HG03039 (cell line): ENCODE results near the gene MED13L.

Experiments
- ATAC-seq: cut with Tn5 transposase; IDR thresholded peaks from one replicate; pipeline ENCODE4 v1.9.1; 2021; ENCODE audit warnings: mild to moderate bottlenecking, moderate library complexity; ENCODE audit not compliant: unreplicated experiment

The MED13L gene

DNA sequence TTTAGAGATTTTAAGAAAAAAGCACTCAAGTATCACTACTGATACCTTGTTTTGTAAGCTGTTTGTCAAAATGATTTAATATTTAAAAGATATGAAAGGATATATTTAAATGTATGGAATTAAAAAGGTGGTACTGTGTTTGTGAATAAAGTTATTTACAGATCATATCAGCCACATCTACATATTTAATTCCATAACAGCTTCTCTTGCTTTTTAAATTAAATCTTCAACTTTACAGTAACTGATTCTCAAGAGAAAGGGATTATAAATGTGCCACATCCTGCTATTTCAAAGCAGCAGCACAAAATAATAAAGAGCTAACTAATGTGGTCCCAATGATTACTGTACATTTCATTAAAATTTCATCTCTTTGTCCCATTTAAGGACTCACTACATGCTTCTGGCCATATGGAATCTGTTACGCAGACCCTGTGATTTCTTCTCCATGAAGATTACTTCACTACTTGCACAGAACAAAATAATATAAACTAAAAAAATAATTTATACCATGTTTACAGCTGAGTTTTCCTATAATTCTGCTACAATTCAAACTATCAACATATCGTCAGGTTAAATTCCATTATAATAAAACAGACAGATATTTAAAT, 117.8 kb downstream of the MED13L start:
- ATAC-seq: no peak

DNA sequence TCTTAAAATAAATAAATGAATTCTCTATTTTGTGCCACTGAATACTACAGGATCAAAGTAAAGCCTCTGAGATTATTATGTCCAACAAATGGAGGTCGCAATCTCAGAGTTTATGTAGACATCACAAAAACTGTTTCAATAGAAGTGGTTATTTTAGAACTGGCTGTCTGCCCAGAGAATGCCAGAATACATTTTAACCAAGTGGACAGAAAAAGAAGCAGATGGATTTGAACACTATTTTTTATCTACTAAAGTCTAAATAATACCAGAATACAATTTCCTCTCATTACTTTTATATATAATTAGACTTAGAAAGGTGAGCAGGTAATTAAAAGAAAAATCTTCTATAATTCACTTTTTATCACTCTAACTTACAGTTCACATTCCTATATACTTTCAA, 118.3 kb downstream of the MED13L start:
- ATAC-seq: no peak

DNA sequence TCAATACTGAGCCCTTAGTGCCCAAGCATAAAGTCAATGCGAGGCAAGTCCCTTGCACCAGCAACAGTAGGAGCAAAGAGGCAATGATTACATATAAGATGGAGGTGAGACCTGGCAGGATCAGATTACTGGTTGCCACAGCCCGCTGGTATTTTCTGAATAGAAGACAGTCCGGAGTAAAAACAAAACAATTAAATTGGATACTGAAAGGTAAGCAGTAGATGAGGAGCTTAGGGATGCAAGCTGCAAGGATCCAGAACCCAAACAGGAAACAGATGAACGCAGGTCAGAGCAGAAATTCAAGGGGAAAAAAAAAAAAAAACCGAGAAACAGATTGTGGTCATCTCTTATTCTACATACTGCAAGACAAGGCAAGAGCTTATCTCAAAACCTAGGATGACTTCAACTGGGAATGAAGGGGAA, 119.6 kb downstream of the MED13L start:
- ATAC-seq: no peak

DNA sequence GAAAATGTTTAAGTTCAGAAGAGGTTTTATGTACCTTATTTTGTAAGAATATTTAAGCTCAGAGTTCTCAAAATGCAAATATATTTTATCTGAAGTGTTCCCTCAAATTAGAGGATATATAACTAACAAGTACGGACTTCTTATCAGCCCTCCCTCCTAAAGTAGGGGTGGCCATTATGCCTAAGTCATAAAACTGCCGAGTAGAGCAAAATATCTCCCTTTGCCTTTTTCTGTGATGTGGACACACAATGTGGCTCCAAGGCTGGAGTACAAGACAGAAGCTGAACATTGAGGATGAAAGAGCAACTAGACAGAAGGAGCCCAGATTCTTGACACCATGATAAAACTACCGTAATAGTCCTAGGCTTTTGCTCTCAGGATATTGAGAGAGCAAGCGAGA, 120.9 kb downstream of the MED13L start:
- no peak for ATAC-seq

DNA sequence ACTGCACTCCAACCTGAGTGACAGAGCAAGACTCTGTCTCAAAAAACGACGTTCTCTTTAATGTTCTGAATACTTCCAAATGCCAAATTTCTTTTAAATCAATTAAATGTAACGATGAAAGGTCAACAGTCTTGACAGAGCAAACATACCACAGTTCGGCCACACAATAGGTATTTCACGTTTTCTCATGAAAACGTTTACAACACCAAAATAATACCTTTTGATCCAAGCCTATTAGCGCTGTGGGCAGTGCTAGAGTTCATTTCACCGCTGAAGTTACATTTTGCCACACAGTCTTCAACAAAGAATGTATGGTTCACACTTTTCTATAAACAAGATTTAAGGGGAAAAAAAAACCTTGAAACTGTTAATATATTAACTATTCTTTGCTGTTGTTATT, 122.1 kb downstream of the MED13L start:
- ATAC-seq: no peak

DNA sequence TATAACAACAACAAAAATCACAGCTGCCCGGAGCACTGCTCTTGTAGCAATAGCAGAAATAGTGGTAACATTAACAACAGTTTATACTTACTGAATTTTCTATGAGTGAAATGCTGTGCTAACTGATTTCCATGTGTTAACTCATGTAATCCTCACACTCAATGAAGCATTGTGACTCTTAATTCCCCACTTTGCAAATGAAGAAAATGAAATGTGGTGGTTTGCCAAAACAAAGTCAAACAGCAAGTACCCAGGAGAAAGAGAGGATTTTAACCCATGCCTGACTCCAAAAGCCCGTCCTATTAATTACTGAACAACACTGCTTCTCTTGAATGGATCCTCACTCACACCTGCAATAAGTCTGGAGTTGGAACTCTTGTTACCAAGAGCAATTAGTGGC, 123.5 kb downstream of the MED13L start:
- ATAC-seq: no peak

DNA sequence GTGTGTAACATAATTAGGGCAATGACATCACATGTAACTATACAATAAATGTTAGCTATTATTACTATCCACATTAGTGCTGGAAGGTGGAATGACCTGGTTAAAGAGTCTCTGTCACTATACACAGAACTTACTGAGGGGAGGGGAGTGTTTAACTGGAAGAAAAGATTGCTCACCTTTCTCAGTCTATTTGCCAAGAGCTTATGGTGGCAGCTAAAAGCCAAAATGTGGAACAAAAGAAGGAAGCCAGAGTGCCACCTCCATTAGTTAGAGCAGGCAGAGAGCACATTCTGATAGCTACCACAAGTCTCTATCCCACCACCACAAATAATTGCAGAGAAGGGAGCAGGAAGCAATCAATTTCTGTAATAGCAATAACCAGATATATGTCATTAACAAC, 124.4 kb downstream of the MED13L start:
- no peak for ATAC-seq

DNA sequence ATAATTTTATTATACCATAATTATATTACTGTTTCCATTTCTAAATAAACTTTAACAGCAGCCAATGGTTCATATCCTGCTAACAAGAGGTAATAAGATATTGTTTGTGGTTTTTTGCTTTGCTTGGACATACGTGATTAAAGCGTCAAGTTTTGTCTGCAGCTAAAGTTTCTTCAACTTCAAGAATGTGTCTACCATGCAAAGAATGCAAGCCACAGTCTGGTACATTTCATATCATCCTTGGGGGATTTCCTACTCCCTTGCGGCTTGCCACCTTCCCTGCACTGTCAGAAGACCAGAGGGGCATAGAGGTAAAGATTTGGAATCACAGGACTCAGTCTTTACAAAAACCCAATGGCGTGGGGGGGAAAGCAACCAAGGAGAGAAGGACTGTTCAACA, 125.2 kb downstream of the MED13L start:
- ATAC-seq: no peak

DNA sequence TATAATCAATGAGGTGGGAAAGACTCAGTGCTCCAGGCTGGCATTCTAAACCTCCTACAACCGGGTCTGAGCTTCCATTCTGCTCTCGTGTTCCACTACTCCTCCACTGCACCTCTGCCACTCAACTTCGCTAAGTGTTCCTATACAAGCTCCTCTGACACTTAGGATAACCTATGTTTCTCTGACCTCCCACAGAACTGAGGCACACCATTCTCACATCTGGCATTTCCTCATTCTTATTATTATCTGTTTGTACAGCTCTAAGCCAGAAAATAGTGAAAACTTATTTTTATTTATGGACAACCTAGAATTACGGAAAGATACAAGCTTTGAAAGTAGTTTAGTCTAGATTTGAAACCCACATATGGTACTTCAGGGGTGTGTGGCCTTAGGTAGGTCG, 127.0 kb downstream of the MED13L start:
- no peak for ATAC-seq

DNA sequence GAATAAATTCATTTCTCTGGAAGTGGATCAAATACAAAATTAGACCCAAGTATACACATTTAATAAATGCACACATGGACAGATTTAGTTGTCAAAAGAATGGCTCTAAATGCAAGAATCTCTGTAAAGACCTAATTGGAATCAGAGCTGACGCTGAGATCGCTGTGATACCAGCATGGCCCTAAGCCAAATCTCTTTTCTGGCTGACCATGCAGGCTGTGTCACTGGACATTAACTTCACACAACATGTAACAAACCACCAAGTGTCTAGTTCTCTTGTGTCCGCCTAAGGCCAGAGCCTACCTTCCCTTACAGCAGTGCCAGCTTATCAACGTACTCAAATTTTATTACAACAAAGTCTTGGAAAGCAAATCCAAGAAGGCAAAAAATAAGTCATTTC, 127.5 kb downstream of the MED13L start:
- ATAC-seq: no peak

DNA sequence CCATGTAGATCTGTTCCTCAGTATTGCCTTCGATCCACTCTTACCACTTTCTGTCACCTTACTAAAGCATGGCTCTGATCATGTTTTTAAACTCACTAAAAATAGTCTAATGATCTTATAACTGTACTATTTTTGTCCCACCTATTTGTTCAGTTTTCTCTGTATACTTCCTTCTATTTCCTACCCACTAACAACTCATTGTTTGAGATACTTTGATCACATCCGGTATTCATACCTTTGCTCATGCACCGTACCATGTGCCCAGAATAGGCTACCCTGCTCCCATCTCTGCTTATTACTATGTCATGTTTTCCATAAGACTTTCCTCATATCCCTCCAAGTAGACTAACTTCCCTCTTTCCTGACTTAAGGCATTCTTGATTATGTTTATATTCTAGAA, 128.6 kb downstream of the MED13L start:
- ATAC-seq: no peak

DNA sequence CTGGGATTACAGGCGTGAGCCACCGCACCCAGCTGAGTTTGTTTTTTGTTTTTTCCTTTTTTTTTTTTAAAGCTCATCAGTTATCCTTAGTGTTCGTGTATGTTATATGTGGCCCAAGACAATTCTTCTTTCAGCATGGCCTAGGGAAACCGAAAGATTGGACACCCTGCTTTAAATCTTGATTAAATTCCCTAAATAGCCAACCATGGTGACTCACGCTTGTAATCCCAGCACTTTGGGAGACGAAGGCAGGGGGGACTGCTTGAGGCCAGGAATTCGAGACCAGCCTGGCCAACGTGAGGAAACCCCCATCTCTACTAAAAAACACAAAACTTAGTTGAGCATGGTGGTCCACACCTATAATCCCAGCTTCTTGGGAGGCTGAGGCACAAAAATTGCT, 131.1 kb downstream of the MED13L start:
- no peak for ATAC-seq

DNA sequence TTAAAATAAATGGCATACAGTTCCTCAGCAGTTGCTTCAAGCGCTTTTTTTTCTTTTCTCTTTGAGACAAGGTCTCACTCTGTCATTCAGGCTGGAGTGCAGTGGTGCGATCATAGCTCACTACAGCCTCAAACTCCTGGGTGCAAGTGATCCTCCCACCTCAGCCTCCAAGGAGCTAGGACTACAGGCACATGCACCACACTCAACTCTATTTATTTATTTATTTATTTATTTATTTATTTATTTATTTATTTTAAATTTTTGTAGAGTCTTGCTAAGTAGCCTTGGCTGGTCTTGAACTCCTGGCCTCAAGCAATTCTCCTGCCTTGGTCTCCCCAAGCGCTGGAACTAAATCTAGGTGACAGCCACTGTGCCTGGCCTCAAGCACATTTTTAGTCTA, 132.0 kb downstream of the MED13L start:
- no peak for ATAC-seq

DNA sequence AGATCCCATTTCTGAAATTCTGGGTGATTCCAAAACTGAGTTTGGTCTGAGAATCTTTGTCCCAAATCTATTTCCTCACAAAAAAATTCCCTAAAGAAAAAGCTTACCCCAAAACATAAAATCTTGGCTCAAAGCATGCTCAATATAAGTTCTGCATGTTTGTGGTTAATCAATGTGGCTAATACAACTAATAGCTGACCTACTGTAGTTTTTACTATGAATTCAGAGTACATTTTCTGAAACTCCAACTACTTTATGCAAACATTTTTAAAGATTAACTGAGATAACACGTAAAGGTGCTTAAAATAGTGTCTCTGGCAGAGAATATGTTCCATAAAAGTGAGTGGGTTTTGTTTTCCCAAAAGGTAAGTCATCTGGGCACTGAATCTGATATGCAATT, 133.1 kb downstream of the MED13L start:
- no peak for ATAC-seq

DNA sequence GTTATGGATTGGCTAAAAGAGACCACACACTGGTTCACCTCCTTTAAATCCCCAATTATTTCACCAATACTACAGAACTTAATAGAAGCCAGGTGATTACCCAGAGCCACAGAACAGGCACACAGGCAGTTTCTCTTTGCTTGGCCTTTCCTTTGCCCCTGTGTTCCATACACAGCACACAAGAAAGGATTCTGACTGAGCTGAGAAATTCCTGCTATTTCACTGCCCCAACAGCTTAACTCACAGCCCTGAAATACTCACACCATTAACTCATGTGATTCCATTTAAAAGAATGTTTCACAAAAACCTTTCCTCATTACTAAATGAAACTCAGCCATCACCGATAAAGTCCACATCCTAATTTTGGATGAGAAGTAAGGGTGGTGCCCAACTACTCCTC, 133.6 kb downstream of the MED13L start:
- ATAC-seq: no peak

DNA sequence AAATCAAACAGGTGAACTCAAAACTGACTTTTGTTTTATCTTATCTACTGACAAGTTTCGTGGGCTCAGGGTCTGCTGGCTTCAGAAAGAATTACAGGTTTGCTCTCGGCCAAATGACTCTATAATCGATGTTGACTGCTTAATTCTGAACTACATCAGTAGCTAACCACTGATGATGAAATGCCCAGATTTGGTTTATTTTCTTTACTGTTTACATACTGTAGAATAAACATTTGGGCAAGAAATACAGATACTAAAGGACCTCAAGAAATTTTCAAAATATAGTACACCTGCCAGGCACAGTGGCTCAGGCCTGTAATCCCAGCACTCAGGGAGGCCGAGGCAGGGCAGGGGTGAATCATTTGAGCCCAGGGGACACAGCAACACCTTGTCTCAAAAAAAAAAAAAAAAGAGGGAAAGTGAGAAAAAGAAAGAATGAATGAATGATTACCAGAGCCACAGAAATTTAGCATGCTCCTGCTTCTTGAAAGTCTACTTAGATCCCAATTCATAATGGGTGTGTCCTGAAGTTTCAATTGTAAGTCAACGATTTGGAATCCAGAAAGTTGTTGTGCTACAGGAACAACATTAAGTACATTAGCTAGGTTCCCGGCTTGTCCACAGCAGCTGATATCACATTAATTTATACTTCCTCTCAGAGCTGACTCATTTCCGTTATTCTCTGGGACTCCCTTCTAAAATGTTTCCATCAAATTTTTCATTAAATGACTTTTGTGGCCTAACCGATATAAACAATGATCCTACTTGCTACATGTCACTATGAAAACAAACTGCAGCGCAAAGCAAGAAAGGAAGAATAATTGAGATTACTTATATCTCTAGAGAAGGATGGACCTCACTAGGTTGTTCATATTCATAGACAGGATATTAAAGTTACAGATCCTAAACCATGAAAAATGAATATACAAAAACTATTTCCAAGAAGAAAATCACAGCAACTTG, 134.3 kb downstream of the MED13L start:
- no peak for ATAC-seq

DNA sequence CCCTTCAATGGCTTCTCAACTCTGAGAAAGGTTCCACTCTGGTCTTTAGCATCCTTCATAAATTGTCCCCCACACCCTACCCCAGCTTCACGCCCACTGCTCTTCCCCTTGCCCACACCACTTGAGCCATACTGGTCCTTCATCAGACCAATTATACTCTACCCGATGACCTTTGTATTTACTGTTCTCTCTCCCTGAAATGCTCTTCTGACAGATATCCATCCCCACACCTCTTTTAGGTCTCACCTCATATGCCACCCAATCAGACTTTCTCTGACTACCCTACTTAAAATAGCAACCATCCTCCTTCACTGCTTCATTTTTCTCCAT, 135.7 kb downstream of the MED13L start:
- ATAC-seq: no peak

DNA sequence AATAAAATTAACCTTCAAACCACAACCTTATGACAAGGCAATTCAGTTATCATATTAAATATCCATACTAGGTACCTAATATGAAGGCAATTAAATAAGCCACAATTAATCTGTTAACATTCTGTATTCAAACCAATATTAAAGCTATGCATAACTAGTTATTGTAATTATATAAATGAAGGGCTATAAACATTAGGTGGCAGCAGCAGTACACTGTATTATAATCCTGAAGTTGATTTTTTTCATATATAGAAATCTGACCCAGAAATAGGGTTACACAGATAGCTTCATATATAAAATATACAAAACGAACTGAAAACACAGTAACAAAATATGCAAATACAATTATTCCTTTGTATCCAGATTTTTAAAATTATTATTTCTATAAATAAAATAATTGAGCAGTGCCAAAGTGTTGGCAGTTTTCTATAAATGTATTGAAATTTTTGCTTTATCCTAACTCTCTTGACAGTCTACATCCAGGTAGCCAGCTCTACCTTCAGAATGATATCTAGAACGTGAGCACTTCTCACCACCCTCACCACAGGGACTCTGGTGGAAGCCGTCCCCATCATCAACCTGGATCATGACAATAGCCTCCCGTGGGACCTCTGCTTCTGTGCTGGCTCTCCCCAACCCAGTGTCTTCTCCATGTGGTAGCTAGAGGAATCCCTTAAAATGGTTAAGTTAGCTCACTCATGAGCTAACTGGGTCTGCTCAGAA, 136.2 kb downstream of the MED13L start:
- ATAC-seq: no peak

DNA sequence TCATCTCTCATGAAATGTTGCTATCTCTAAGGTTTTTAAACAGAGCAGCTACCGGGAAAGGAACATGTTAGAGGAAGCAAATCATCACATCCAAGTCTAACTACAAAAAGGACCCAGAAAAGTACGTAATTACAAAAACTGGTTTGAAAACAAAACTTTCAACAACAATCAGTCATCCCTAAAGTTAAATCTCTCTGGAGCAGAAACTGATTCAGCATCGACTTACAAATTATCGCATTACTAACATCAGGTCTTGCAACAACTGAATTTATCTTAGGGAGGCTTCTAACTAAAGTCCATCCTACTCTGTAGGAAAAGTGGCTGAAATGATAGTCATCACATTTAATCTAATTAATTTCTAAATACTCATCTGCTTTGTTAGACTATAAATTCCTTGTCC, 137.0 kb downstream of the MED13L start:
- ATAC-seq: no peak

DNA sequence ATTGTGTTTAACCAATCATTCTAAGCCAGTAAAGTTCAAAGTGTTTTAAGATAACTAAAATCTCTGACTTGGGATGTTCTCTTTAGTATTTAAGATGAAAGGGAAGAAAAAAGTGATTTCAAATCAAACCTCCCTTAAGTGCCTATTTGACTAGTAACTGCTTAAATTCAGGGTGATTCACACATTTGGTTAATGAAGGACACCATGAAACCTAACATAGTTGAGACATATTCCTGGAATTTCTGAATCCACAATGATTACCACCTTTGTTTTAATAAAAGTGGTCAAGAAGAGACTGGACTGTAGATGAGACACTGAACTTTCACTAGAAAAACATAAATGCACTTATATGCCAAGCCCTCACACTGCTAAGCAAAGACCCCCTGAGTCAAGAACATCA, 138.7 kb downstream of the MED13L start:
- no peak for ATAC-seq

DNA sequence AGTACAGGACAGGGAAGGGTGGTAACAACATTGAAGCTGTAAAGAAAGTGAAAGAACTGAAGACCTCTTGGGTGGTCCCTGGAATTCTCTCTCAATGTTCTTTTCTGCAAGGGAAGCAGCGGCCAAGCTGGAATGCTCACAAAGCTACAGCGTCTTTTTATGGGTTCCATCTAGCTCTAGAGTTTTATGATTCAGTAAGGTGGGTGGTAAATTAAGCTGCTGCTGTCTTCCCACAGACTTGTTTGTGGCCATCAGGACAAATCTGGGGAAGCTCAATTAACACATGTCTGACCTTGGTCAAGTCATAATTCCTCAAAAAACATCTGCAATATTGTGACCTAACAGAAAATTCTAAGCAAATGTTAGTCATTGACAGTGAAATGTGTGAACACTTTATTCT, 139.1 kb downstream of the MED13L start:
- ATAC-seq: no peak

DNA sequence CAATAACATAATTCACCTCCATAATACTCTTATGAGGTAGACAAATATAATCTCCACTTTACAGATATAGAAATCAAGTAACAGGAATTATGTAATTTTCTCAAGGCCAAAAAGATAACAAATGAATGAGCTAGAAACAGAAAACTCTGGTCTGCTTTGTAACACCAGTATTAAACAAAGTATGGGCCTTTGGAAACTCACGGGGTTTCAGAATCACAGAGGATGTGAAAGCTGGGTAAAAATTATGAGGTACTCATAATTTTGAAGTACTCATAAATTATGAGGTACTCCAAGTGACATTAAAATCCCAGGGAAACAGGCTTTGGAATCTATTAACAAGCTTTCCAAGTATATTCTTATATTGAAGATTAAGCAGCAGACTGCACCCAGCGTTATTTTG, 140.2 kb downstream of the MED13L start:
- no peak for ATAC-seq
